Measurements from ENCODE around the gene MRPS5.
"Not testable (repeated sequence)": the region's sequence is repeated elsewhere in the genome, so short reads cannot be mapped to it uniquely, and the experiment has no call there.

The MRPS5 gene

DNA sequence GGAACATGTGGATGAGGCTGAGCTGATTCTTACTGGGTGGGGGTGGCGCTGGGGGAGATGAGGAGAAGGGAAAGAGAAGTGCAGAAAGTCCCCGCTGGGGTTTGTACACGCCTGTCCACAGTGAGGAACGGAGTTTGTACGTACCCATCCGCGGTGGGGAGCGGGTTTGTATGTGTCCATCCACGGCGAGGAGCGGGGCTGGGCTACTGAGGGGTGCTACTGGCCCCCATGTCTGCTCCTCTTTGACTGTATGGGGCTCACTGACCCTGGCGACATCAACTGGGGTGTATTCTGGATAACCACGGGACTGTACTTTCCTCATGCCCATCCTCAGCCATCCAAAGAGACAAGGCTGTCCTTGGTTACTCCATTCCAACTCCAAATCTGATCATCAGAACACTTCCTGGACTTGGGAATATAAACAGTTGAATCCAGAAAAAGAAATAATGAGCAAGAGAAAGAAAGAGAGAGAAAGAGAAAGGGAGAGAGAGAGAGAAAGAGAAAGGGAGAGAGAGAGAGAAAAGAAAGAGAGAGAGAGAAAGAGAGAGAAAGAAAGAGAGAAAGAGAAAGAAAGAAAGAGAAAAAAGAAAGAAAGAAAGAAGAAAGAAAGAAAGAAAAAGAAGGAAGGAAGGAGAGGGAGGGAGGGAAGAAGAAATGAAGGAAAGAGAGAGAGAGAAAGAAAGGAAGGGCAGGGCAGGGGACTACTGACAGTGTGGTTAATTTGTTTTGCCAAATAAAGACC lies 75.1 kb downstream of the MRPS5 start:
- no peak for DNase-seq (ENCODE audit: low spot score)

- no peak for DNase-seq (ENCODE audit: low spot score)
Measured at GRCh38 chr2:95044601-95045000, 77.0 kb downstream of the MRPS5 start.

GRCh38 chr2:95043300-95044093 lies 78.1 kb downstream of the MRPS5 start:
- DNase-seq (ENCODE audit: low spot score), result peak; percentile 95

- no peak for DNase-seq (ENCODE audit: low spot score)
Measured at GRCh38 chr2:95042472-95043271, 78.9 kb downstream of the MRPS5 start.

DNA sequence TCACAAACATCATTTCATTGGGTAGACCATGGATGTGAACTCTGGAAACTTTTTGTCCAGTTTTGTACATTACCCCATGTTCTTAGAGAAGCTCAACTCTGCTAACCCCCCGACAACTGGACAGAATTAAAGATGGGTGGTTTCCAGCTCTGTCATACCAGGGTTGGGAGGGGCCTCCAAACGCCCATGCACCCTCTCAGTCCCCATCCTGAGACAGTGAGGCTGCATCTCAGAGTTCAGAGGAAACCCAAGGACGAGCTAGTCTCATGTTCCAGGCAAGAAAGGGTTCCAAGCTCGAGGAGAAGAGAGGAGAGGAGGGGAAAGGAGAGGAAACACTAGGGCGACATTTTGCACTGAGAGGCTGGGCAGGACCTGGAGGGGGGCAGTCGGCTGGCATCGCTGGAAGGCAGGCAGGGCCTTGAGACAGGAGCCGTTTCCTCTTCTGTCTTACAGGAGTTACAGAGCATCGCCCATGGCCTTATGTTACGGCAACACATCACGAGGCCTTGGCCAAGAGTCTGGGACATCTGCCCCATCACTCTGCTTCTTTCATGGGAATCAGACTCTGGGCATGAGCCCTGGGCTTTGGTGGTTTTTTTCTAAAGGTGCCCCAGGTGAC lies 79.7 kb downstream of the MRPS5 start:
- DNase-seq (ENCODE audit: low spot score), result no peak

DNA sequence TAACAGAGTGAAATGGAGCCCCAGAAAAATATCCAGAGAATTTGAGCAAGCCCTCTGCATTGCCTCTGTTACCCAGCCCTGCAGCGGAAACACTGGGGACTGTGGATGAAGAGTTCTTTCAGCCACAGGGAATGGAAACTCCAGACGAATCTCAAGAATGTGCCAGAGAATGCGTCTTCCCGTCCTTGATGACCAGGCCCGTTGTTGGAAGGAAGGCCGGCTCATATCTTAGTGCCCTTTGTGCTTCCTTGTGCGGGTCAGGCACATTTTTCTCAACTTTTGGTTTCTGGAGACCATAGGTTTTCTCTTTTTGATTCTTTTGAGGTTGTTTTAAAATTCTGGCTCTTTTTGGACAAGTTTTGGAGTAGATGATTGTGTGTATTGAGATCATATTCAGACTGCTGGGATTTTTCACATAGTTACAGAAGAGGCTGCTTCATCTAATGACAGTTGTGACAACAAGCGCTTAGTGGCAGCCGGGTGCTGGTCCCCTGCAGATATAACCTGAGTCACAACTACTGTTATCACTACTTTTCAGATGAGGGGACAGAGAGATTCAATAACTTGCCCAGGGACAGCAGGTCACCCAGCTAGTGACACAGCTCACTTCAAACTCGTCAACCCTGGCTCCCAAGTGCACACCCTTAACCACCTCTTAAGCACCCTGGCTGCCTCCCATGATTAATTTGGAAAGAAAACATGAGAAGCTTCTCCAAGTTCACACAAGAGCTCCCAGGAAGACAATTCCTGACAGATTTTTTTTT lies 80.4 kb downstream of the MRPS5 start:
- DNase-seq (ENCODE audit: low spot score), result no peak

GRCh38 chr2:95040426-95040825 lies 81.2 kb downstream of the MRPS5 start:
- DNase-seq (ENCODE audit: low spot score), result no peak

GRCh38 chr2:95039978-95040377 lies 81.6 kb downstream of the MRPS5 start:
- DNase-seq (ENCODE audit: low spot score), result no peak

DNA sequence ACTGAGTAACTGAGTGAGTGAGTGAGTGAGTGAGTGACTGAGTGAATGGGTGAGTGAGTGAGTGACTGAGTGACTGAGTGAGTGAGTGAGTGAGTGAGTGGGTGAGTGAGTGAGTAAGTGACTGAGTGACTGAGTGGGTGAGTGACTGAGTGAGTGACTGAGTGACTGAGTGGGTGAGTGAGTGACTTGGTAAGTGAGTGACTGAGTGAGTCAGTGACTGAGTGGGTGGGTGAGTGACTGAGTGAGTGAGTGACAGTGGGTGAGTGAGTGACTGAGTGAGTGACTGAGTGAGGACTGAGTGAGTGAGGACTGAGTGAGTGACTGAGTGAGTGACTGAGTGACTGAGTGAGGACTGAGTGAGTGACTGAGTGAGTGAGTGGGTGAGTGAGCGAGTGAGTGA lies 82.2 kb downstream of the MRPS5 start:
- no peak for DNase-seq (ENCODE audit: low spot score)

GRCh38 chr2:95038635-95039298 lies 82.8 kb downstream of the MRPS5 start:
- DNase-seq (ENCODE audit: low spot score), result no peak

DNA sequence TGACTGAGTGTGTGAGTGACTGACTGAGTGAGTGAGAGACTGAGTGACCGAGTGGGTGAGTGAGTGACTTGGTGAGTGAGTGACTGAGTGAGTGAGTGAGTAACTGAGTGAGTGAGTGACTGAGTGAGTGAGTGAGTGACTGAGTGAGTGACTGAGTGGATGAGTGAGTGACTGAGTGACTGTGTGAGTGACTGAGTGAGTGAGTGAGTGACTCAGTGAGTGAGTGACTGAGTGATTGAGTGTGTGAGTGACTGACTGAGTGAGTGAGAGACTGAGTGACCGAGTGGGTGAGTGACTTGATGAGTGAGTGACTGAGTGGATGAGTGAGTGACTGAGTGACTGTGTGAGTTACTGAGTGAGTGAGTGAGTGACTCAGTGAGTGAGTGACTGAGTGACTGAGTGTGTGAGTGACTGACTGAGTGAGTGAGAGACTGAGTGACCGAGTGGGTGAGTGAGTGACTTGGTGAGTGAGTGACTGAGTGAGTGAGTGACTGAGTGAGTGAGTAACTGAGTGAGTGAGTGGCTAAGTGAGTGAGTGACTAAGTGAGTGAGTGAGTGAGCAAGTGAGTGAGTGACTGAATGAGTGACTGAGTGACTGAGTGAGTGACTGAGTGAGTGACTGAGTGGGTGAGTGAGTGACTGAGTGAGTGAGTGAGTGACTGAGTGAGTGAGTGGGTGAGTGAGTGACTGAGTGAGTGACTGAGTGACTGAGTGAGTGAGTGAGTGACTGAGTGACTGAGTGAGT lies 83.6 kb downstream of the MRPS5 start:
- DNase-seq (ENCODE audit: low spot score), result not testable (repeated sequence)

- no peak for DNase-seq (ENCODE audit: low spot score)
Measured at GRCh38 chr2:95037384-95037839, 84.2 kb downstream of the MRPS5 start.

GRCh38 chr2:95036596-95037383 lies 84.8 kb downstream of the MRPS5 start:
- no peak for DNase-seq (ENCODE audit: low spot score)
